Measurements from ENCODE around the gene FBXL16. TPM values are rescaled to one million over a fixed set of nuclear protein-coding genes. Genes with fewer than 3 reads are reported as not detected.

FBXL16 gene
- total and polyA plus RNA-seq, 9 of the 15 experiments (the other 6 are each of a cell fraction or from before 2014, with no cell fraction given): 0.21 to 8.2 (median 1.7) TPM

DNA sequence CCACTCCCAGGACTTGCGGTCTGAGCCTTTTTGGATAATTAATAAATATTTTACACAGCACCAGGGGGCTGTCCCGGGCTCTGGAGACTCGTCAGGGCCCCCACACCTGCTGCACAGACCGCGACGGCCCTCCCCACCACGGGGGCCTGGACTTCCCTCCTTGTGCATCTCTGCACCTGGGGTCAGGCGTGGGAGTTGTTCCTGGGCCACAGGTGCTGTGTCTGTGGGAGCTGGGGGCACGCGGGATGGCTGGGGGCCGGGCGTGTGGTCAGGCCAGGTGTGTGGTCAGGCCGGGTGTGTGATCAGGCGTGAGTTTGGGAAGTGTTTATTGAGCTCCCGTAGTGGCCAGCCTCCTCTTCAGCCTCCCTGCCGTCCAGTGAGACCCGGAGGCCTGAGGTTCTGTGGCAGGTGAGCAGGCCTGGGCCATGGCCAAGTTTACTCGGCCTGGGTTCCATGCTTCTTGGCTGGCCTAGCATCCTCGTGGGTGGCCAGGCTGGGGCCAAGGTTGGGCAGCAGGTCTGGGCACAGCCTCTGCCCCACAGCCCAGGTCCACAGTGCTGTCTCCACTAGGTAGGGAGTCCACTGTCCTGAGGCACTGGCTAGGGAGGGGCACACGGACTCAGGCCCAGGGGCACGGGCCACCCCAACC is 27.3 kb downstream of the FBXL16 start:
- POLR2A ChIA-PET: interaction anchor here (0.6 to 1.5 kb wide), 5 partner anchors 10 to 401 kb away, joined by 3 read pairs; no protein-coding TSS in a partner anchor
- Histone ChIP-seq H3K79me2 (ENCODE audit: control insufficient read depth, insufficient read depth, low read length) (peaks cover 37% of the 10 kb centered on the region), H3K4me3 (0 out of 2 replicates have a peak overlapping the region, but pooled peaks have one; percentile 64), H3K9me1 (ENCODE audit: control insufficient read depth, insufficient read depth, low read length) (peaks cover 11% of the 10 kb centered on the region), H3K36me3 (ENCODE audit: control insufficient read depth, insufficient read depth, low read length) (peaks cover 43% of the 10 kb centered on the region), H3K9ac (ENCODE audit: insufficient read depth in 1 of 2, low read depth in 2 of 2, low read length in 2 of 2) (peak overlapping the region; percentile 84 to 93; a peak in 3 of 4 replicates), H2AFZ (ENCODE audit: low read depth, low read length) (no peak overlapping the region), H3K27me3 (ENCODE audit: control insufficient read depth in 2 of 2, insufficient read depth in 2 of 2, low read length in 2 of 2) (no peaks in the 10 kb centered on the region), H3K27ac (ENCODE audit: extremely low read depth, low read depth, low read length) (peak overlapping the region; percentile 82; the same call in 1 of the 3 replicates), H3K4me2 (ENCODE audit: insufficient read depth, low read length) (peak overlapping the region; percentile 98; the same call in 1 of the 2 replicates), H3K4me1 (replicated peaks in 1 of 2; ENCODE audit: control insufficient read depth in 2 of 2, insufficient read depth in 2 of 2, low read length in 2 of 2) (peaks cover 43 to 98% of the 10 kb centered on the region in 2 experiments), H3K9me3 (replicated peaks; ENCODE audit: control insufficient read depth, insufficient read depth, low read depth, low read length) (no peaks in the 10 kb centered on the region), H4K20me1 (replicated peaks; ENCODE audit: control insufficient read depth, insufficient read depth, low read length) (peaks cover 20% of the 10 kb centered on the region)
- intact Hi-C loops (cut with micrococcal nuclease): loop anchor here (5.0 kb wide), 1 partner anchor 41 kb away; the partner anchor contains the start of gene METTL26
- no peak for FAIRE-seq
- no peak for DNase-seq (ENCODE audit: extremely low read depth in 1 of 4, low spot score in 3 of 4)
- TF ChIP-seq NFIC (IDR thresholded peaks at IDR 0.05): 0 out of 2 replicates have a peak, but pooled peaks have one; percentile 9
- TF ChIP-seq, protein P1, sequence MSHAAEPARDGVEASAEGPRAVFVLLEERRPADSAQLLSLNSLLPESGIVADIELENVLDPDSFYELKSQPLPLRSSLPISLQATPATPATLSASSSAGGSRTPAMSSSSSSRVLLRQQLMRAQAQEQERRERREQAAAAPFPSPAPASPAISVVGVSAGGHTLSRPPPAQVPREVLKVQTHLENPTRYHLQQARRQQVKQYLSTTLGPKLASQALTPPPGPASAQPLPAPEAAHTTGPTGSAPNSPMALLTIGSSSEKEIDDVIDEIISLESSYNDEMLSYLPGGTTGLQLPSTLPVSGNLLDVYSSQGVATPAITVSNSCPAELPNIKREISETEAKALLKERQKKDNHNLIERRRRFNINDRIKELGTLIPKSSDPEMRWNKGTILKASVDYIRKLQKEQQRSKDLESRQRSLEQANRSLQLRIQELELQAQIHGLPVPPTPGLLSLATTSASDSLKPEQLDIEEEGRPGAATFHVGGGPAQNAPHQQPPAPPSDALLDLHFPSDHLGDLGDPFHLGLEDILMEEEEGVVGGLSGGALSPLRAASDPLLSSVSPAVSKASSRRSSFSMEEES (CRISPR knock-in tag; IDR thresholded peaks at IDR 0.05): no peak
- BruUV-seq (replicated peaks): no TSS peak
- WGBS (ENCODE audit: insufficient coverage, low coverage, missing lambda C conversion rate): 72% methylated on average over 20 of the region's 21 CpGs
- in situ Hi-C loops (cut with MboI): loop anchor here (10.0 kb wide), 1 partner anchor 284 kb away; the partner anchor contains the start of gene NME4
- CTCF ChIA-PET (ENCODE audit: low intra/inter-chr PET ratio): no interaction called here
- ATAC-seq: no peak

Data from K562 (cell line).